Muscle layer of colon (tissue), 2 donors: Measurements from ENCODE around the gene SORT1.

Experiments used
- H3K27ac ChIP-seq: one replicate; pipeline ENCODE4 v1.7.0; 2013; ENCODE audit warnings: low read depth, mild to moderate bottlenecking, low read length, moderate library complexity
- H3K27me3 ChIP-seq, 2 donors: one replicate each; pipeline ENCODE4 v1.7.0; 2013; ENCODE audit warnings: low read length in 2 of 2, mild to moderate bottlenecking in 2 of 2; ENCODE audit not compliant: insufficient read depth in 2 of 2, control insufficient read depth in 1 of 2
- H3K36me3 ChIP-seq: one replicate; pipeline ENCODE4 v1.7.0; 2013; ENCODE audit warnings: mild to moderate bottlenecking, low read length; ENCODE audit not compliant: insufficient read depth
- H3K4me1 ChIP-seq: one replicate; pipeline ENCODE4 v1.7.0; 2013; ENCODE audit warnings: mild to moderate bottlenecking, low read length; ENCODE audit not compliant: insufficient read depth
- H3K4me3 ChIP-seq, 2 donors: one replicate each; pipeline ENCODE4 v1.7.0; 2013; ENCODE audit warnings: low read length in 2 of 2, low read depth in 1 of 2, mild to moderate bottlenecking in 1 of 2, moderate library complexity in 1 of 2
- H3K9ac ChIP-seq: one replicate; pipeline ENCODE4 v1.7.0; 2013; ENCODE audit warnings: low read length
- H3K9me3 ChIP-seq: one replicate; pipeline ENCODE4 v1.7.0; 2013; ENCODE audit warnings: mild to moderate bottlenecking, low read length
- donor health status: abdominal sarcoma.
- donor health status: Adenocarcinoma of cecum.

Gene SORT1

DNA sequence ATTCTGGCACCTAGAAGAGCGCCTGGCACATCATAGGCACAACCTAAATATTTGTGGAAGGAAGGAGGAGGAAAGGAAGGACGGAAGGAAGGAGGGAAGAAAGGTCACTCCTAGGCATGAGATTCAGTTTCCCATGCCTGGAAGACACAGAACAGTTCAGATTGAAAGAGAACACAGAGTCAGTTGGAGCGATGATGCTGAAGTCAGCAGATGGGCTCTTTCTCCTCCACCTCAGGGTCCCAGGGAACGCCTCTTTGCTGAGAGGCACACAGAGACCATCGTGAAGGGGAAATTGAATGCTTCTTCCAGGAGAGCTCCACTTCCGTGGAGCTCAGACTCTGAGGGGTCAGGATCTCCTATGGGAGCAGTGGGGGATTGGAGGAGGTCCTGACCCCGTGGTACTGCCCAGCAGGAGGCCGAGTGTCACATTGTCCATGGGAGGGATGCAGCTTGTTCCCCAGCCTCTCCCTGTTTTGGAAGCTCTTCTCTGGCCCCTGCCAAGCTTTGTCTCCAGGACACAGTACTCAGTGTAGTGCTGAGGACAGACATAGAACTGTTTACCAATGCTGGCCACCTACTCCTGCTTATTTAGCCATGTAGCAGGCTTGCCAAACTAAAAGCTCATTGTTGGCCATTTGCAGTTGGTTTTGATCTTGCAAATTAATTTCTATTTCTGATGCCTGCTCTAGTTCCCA is 93.3 kb downstream of the SORT1 start:
- Histone ChIP-seq H3K4me1 (peaks cover 3% of the 10 kb centered on the region), H3K9me3 (no peaks in the 10 kb centered on the region), H3K27me3 (no peaks in the 10 kb centered on the region), H3K36me3 (no peaks in the 10 kb centered on the region), H3K27ac (no peak overlapping the region), H3K4me3 (no peak overlapping the region), H3K9ac (no peak overlapping the region)

GRCh38 chr1:109301874-109302273 is 95.8 kb downstream of the SORT1 start:
- Histone ChIP-seq H3K36me3 (no peaks in the 10 kb centered on the region), H3K9me3 (no peaks in the 10 kb centered on the region), H3K4me3 (no peak overlapping the region), H3K4me1 (peaks cover 14% of the 10 kb centered on the region), H3K27ac (no peak overlapping the region), H3K9ac (no peak overlapping the region), H3K27me3 (no peaks in the 10 kb centered on the region)

DNA sequence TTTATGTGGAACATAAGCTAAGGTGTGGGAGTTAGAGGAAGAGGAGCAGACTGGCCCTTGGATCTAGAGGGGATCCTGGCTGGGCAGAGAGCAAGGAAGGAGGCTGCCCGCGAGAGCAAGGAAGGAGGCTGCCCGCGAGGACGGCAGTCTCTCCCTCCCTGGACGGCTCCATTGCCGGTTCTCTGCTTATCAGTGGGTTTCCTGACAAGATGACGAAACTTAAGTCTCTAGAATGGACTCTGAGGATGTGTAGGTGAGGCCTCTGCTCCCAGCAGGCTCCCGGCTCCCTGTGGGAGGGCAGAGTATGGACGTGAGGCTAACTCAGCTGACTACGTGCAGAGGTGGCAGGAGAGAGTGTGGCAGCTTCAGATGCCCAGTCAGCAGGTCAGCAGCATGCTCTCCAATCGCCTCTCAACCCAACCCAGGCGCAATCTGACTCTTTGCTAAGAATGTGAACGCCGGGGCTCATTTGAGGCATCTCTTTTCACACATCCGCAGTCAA is 97.0 kb downstream of the SORT1 start:
- Histone ChIP-seq H3K27ac (no peak overlapping the region), H3K9ac (no peak overlapping the region), H3K4me3 (no peak overlapping the region), H3K4me1 (peaks cover 14% of the 10 kb centered on the region), H3K27me3 (no peaks in the 10 kb centered on the region), H3K9me3 (no peaks in the 10 kb centered on the region), H3K36me3 (no peaks in the 10 kb centered on the region)

DNA sequence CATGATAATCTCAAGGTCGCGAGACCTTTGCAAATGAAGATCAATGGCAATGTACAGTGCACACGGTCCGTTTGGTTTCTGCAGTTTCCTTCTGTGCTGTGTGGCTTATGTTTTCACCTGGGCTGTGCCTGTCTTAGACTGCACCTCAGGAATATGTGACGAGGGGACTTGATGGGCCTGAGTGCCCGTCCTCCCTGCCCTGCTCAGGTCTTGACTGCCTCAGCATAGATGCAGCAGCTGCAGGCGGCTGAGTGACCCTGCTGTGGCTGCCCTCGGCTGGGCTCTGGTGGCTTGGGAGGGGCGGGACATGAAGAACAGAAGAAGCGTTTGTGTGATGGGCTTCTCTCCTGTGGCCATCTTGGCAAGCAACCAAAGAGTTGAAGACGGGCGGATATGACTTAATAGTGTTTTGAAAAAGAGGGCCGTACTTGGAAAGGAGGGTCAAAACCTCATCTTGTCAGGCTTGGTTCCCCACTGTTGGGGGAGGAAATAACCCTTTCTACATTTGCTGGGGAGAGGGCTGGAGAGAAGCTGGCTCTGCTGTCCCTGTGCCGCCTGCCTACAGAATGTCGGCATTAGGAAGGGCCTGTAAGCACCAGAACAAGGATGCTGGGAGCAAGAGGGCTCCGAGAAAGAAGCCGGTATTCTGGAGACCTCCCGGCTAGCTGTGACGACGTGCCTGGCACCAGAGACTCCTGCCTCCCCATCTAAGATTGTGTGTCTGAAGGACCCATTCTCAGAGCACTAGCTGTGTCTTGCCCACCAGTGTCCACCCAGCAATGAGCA is 98.0 kb downstream of the SORT1 start:
- H3K9ac ChIP-seq: no peak overlapping the region
- no peak overlapping the region for H3K27ac ChIP-seq
- peaks cover 14% of the 10 kb centered on the region for H3K4me1 ChIP-seq
- no peaks in the 10 kb centered on the region for H3K36me3 ChIP-seq
- H3K4me3 ChIP-seq: no peak overlapping the region
- no peaks in the 10 kb centered on the region for H3K27me3 ChIP-seq
- H3K9me3 ChIP-seq: no peaks in the 10 kb centered on the region

GRCh38 chr1:109298666-109299557 is 98.8 kb downstream of the SORT1 start:
- Histone ChIP-seq H3K4me3 (no peak overlapping the region), H3K27me3 (no peaks in the 10 kb centered on the region), H3K9me3 (no peaks in the 10 kb centered on the region), H3K27ac (peak overlapping the region; percentile 6), H3K9ac (no peak overlapping the region), H3K4me1 (peaks cover 14% of the 10 kb centered on the region), H3K36me3 (no peaks in the 10 kb centered on the region)

- Histone ChIP-seq H3K9me3 (no peaks in the 10 kb centered on the region), H3K9ac (no peak overlapping the region), H3K27ac (no peak overlapping the region), H3K27me3 (no peaks in the 10 kb centered on the region), H3K4me1 (peaks cover 14% of the 10 kb centered on the region), H3K36me3 (no peaks in the 10 kb centered on the region), H3K4me3 (no peak overlapping the region)
Measured at GRCh38 chr1:109296782-109297181, 100.9 kb downstream of the SORT1 start.

- Histone ChIP-seq H3K4me1 (peaks cover 14% of the 10 kb centered on the region), H3K27ac (no peak overlapping the region), H3K9me3 (no peaks in the 10 kb centered on the region), H3K27me3 (no peaks in the 10 kb centered on the region), H3K4me3 (no peak overlapping the region), H3K9ac (no peak overlapping the region), H3K36me3 (no peaks in the 10 kb centered on the region)
Measured at GRCh38 chr1:109295712-109296415, 101.9 kb downstream of the SORT1 start.

- no peak overlapping the region for H3K9ac ChIP-seq
- no peak overlapping the region for H3K4me3 ChIP-seq
Measured at GRCh38 chr1:109294481-109294880, 103.2 kb downstream of the SORT1 start.

GRCh38 chr1:109293026-109293425 is 104.7 kb downstream of the SORT1 start:
- Histone ChIP-seq H3K36me3 (no peaks in the 10 kb centered on the region), H3K4me3 (no peak overlapping the region), H3K9ac (no peak overlapping the region), H3K9me3 (no peaks in the 10 kb centered on the region), H3K4me1 (no peaks in the 10 kb centered on the region), H3K27me3 (no peaks in the 10 kb centered on the region), H3K27ac (no peak overlapping the region)

More at GRCh38 chr1:109294481-109294880, 103.2 kb downstream of the SORT1 start:
- Histone ChIP-seq H3K36me3 (no peaks in the 10 kb centered on the region), H3K4me1 (peaks cover 12% of the 10 kb centered on the region), H3K27me3 (no peaks in the 10 kb centered on the region), H3K9me3 (no peaks in the 10 kb centered on the region), H3K27ac (no peak overlapping the region)

GRCh38 chr1:109292364-109292763 is 105.4 kb downstream of the SORT1 start:
- H3K27ac ChIP-seq: no peak overlapping the region
- H3K4me1 ChIP-seq: no peaks in the 10 kb centered on the region
- no peak overlapping the region for H3K4me3 ChIP-seq
- no peaks in the 10 kb centered on the region for H3K36me3 ChIP-seq
- no peaks in the 10 kb centered on the region for H3K9me3 ChIP-seq
- H3K9ac ChIP-seq: no peak overlapping the region
- H3K27me3 ChIP-seq: no peaks in the 10 kb centered on the region
